ENCODE results near the gene SSBP3.

The SSBP3 gene

DNA sequence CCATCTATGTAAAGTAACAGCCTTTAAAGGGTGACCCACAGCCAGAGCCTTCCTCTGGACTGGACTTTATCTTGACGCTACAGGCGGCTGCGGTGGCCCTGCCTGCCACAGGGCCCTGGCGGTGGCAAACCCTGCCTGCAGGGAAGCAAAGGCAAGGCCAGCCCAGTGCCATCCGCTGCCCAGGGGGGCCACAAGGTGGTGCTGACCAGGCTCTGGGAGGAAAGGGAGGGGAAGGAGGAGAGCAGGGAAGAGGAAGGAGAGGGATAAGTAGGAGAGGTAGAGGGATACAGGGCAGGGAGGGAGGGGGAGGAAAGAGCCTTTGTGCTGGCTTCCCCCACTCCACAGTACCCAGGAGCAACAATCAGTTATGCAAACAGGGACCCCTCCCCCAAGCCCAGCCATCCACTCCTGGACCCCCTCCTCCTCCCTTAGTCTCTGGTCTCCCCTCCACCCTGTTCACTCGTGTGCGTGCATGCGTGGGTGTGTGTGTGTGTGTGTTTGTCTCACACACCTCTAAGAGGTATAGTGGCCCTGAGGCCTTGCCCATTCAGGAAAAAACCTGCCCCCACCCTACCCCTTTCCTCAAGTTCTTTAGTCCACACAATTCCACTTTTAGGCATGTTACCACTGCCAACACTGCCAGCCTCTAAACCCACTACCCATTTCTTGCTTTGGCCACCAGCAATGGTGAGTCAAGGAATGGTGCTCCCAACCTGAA, 30.3 kb downstream of the SSBP3 start:
- no peak for DNase-seq (ENCODE audit: low read depth)

DNA sequence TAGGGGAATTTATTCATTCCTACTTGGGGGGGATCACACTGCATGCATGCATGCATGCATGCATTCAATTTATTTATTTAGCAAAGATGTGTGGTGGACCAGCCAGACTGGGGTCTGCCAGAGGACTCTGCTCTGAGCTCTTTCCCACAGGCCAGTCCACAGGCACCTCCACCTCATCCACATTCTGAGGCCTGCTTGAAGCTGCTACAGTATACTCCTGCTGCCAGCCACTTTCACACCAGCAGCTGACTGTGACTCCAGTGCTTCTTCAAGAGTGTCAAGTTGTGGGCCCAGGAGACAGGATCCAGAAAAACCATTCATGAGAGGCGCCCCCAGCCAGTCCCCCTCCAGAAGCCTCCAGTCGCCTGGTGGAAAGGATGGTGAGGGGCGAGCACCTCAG, 30.9 kb downstream of the SSBP3 start:
- no peak overlapping the region for H3K4me3 ChIP-seq (ENCODE audit: control insufficient read depth, low read depth, low read length)
- no peak for DNase-seq (ENCODE audit: low read depth)
- TF ChIP-seq, protein P1, sequence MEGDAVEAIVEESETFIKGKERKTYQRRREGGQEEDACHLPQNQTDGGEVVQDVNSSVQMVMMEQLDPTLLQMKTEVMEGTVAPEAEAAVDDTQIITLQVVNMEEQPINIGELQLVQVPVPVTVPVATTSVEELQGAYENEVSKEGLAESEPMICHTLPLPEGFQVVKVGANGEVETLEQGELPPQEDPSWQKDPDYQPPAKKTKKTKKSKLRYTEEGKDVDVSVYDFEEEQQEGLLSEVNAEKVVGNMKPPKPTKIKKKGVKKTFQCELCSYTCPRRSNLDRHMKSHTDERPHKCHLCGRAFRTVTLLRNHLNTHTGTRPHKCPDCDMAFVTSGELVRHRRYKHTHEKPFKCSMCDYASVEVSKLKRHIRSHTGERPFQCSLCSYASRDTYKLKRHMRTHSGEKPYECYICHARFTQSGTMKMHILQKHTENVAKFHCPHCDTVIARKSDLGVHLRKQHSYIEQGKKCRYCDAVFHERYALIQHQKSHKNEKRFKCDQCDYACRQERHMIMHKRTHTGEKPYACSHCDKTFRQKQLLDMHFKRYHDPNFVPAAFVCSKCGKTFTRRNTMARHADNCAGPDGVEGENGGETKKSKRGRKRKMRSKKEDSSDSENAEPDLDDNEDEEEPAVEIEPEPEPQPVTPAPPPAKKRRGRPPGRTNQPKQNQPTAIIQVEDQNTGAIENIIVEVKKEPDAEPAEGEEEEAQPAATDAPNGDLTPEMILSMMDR (IDR thresholded peaks at IDR 0.05; ENCODE audit: control insufficient read depth, insufficient read depth, low read depth, low read length, missing control alignments): no peak

More for the DNA sequence above, 30.3 kb downstream of the SSBP3 start:
- TF ChIP-seq, protein P1 (IDR thresholded peaks at IDR 0.05; ENCODE audit: control insufficient read depth, insufficient read depth, low read depth, low read length, missing control alignments): no peak
- H3K4me3 ChIP-seq (ENCODE audit: control insufficient read depth, low read depth, low read length): no peak overlapping the region

DNA sequence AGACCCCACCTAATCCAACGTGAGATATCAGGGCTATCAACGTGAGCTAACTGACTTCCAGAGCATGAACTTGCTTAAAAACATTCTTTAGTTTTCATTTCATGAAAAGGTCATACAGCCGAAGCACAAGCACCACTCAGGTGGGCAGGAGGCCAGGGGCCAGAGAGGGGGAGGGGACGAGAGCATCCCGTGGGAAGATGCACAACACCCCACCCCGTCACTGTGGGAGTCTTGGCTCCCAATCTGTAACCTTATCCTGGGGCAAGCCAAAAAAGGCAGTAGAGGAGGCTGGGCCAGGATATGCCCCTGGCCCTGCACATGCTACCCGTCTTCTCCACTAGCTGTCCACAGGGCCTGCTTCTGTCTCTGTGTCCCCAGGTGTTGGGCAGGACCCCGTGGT, 31.4 kb downstream of the SSBP3 start:
- DNase-seq (ENCODE audit: low read depth): no peak
- TF ChIP-seq, protein P1 (IDR thresholded peaks at IDR 0.05; ENCODE audit: control insufficient read depth, insufficient read depth, low read depth, low read length, missing control alignments): no peak
- H3K4me3 ChIP-seq (ENCODE audit: control insufficient read depth, low read depth, low read length): no peak overlapping the region

DNA sequence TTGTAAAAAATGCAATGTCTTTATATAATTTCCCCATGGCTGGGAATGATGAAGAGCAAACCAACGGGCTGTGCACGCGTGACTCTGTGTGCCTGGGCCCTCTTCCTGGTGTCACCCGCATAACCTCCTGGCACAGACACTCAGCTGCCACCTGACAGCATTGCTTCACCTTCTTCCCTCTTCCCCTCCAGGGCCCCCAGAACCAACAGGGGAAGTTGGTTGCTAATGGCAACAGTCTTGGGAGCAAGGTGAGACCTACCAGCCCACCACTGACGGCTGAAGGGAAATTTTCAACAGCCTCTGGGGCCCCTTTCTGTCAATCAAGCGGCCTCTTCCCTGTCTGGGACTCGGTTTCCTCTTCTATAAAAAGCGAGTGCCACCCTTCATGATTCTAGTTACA, 33.2 kb downstream of the SSBP3 start:
- no peak for DNase-seq (ENCODE audit: low read depth)
- TF ChIP-seq, protein P1 (IDR thresholded peaks at IDR 0.05; ENCODE audit: control insufficient read depth, insufficient read depth, low read depth, low read length, missing control alignments): no peak
- no peak overlapping the region for H3K4me3 ChIP-seq (ENCODE audit: control insufficient read depth, low read depth, low read length)

DNA sequence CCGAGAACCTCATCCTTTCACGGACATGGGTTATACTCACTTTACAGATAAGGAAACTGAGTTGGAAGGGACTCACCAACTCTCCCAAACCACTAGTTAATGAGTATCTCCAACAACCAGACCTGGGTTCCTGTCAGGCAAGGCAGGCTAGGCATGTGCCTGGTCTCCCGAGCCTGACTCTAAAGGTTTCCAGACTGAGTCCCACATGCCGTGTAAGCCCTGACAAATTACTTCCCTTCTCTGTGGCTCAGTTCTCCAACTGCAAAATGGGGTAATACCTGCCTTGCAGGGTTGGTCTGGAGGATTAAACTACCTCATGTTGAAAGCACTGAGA, 34.3 kb downstream of the SSBP3 start:
- TF ChIP-seq, protein P1 (IDR thresholded peaks at IDR 0.05; ENCODE audit: control insufficient read depth, insufficient read depth, low read depth, low read length, missing control alignments): no peak
- no peak for DNase-seq (ENCODE audit: low read depth)
- H3K4me3 ChIP-seq (ENCODE audit: control insufficient read depth, low read depth, low read length): no peak overlapping the region

DNA sequence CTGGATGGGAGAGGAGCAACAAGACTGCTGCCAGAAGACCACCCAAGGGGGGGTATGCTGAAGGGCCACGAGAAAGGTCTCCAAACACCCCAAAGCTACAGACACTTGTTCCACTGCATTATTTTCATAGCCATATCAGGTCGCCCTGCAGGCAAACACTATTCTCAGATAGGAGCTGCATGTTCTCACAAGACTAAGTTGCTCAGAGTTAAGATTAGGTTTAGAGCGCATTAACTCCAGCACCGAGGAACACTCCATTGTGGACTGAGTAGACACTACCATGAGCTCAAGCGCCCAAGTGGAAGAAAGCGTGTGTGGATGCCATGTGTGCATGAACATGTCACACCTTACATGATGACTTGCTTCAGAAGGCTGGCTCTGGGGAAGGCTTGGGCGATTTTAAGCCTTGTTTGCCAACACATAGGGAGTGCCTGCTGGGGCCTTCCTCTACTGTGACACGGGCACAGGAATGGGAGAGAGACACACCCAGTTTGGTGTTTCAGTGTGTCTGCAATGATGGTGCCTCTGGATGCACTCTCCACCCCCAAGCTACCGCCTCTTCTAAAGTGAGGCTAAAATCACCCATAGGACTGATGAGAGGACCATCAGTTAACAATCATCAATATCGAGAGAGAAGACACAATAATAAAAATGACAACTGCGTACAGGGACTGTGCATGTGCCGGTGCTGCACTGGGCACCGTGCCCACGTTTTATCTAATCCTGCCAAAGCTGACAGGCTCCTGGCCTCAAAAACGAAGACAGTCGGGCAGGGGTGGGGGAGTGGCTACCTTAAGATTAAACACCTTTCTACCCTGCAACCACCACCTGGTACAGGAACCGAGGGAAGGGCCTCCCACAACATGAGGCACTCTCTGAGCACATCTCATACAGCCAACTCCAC, 34.9 kb downstream of the SSBP3 start:
- H3K4me3 ChIP-seq (ENCODE audit: control insufficient read depth, low read depth, low read length): no peak overlapping the region
- TF ChIP-seq, protein P1 (IDR thresholded peaks at IDR 0.05; ENCODE audit: control insufficient read depth, insufficient read depth, low read depth, low read length, missing control alignments): no peak
- no peak for DNase-seq (ENCODE audit: low read depth)
